Esophagus mucosa (tissue), 1 donor: ENCODE results near the gene HPS6. TPM values are rescaled to one million over a fixed set of nuclear protein-coding genes. Genes with fewer than 3 reads are reported as not detected.
"Not testable (repeated sequence)": the region's sequence is repeated elsewhere in the genome, so short reads cannot be mapped to it uniquely, and the experiment has no call there.

Experiments used
- ATAC-seq: fragments of 200-7000 bp; cut with Tn5 transposase; one replicate; pipeline ENCODE4 v1.9.1; 2020
- total RNA-seq: library from RNA; stranded (reverse); gene quantifications from one replicate; pipeline ENCODE4 v1.2.4, GENCODE V29; 2023
- donor health status: DM: yes; HTN: yes; CAD: no.

The HPS6 gene
- total RNA-seq, result 14.2 TPM

DNA sequence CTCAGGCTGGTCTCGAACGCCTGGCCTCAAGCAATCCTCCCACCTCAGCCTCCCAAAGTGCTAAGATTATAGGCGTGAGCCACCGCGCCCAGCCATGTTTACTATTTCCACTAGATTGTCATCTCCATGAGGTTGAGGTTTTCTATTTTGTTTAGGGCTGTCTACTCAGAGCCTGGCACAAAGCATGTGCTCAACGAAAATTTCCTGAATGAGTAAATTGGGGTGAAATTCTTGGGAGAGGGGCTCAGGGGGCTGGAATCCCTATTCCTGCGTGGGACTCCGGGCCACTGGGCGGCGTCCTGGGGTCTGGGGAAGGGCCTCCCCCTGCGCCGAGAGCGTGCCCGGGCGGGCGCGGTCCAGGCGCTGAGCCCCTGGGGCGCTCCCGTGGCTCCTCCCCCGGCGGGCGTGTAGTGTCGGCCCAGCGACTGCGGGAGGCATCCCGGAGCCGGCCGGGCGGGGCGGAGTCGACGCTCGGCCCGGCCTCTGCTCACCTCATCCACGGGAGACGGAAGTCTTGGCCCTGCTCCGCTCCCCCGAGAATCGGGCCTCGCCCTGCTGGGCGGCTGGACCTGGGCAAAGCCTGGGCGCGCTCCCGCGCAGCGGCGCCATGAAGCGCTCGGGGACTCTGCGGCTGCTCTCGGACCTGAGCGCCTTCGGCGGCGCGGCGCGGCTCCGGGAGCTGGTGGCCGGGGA is at the start of gene HPS6:
HPS6 (plus strand) TSS at position 482 of the 693 bp plus-strand sequence; CDS start at position 608, 126 bp downstream.
- ATAC-seq, result peak; percentile 98

DNA sequence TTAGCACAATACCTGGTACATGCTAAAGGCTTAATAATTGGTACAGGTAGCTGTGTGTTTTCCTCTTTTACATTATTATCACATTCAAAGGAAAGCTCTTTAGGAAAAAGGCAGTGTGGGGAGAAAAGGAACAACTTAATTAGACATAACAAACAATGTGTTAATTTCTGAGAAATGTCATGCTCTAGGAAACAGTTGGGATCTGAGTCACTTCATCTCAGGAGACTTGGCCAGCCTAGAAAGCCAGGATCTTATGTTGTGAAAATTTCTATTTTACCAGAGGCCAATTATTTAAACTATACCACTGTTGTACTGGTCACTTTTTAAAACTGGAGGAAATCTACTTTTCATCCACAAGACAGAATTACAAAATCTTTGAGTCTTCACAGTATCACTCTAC is 48.7 kb upstream of the HPS6 start:
- ATAC-seq, result no peak

DNA sequence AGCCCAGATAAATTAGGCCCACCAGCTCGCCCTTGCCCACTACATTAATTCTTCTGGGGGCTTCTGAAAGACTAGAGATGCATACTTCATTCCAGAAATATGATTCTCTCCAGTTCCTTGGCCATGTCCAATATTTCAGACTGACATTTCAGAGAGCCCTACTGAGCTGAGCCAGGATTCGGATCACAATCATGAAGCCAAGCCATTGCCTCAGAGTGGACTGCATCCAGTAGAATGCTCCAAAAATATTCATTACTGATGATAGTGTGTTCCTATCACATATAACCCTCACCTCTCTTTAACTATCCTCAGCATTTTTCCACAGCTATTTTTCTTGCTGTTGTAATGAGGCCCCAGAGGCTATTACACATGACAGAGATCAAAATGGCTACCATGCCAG is 47.9 kb upstream of the HPS6 start:
- no peak for ATAC-seq

DNA sequence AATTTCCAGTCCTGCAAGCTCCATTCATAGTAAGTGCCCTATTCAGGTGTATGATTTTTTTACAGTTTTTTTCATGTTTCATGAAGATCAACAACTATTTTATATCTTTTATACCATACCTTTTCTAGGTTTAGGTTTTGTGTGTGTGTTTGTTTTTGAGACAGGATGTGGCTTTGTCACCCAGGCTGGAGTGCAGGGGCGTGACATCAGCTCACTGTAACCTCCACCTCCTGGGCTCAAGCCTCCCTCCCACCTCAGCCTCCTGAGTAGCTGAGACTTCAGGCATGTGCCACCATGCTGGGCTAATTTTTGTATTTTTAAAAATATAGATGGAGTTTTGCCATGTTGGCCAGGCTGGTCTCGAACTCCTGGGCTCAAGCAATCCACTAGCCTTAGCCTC is 44.2 kb upstream of the HPS6 start:
- no peak for ATAC-seq

DNA sequence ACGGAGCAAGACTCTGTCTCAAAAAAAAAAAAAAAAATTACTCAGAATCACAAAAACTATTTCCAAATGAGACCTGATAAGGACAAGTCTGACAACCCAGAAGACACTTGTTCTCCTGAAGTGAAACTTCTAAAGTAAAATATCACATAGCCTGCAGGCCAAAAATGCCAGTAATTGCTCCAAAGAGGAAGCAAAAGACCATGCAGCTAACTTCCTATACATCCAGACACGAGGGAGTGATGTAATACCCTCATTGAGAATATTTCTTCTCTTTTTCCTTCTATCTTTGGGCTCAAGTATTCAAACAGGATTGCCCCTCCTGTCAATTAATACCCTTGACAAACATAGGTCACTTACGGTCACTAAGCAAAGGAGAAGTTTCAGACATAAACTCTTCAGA is 40.4 kb upstream of the HPS6 start:
- no peak for ATAC-seq

DNA sequence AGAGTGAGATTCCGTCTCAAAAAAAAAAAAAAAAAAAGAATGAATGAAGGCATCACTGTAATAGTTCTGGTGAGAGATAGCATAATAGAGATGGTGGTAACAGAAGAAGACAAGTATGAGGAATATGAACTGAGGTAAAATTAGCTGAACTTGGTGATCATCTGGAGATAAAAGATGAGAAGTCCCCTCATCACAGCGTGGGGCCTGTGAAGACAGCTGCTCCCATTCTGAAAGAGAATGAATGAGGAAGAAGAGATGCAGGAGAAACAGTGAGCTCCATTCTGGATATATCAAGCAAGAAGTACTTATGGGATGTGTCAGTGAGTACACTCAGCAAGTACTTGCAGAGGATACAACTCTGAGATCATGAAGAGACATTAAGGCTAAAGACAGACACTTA is 37.9 kb upstream of the HPS6 start:
- no peak for ATAC-seq

DNA sequence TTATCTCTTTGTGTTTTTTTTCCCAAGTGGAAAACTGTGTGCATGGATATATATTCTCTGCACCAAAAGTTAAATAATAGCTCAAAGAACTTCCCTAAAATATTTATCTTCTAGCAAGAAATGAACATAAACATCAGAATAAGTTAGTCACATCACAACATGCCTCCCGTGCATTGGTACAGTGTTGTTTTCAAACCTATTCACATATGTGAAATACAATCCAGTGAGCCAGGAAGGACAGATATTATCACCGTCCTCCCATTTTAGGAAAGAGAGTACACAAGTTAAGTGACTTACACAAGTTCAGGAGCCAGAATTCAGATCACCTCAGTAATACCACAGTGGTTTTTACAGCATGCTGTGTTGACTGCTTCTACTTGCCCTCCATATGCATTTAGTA is 31.4 kb upstream of the HPS6 start:
- no peak for ATAC-seq

DNA sequence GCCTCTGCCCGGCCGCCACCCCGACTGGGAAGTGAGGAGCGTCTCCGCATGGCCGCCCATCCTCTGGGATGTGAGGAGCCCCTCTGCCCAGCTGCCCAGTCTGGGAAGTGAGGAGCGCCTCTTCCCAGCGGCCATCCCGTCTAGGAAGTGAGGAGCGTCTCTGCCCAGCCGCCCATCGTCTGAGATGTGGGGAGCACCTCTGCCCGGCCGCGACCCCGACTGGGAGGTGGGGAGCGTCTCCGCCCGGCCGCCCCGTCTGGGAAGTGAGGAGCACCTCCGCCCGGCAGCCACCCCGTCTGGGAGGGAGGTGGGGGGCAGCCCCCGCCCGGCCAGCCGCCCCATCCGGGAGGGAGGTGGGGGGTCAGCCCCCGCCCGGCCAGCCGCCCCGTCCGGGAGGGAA is 29.3 kb upstream of the HPS6 start:
- not testable (repeated sequence) for ATAC-seq

DNA sequence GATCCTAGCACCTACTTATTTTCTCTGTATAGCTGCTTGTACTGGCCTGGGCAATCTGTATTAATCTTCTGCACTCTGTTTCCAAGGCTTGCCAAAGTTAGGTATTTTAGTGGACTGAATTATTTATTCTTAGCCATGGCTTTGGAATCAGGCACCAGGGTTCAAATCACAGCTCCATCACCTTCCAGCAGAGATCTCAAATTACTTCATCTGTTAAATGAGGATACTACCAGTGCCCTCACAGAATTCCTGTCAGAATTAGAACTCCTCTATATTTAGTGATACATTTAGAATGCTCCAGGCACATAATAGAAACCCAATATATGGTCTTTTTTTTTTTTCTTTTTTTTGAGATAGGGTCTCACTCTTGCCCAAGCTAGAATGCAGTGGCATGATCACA is 26.7 kb upstream of the HPS6 start:
- ATAC-seq, result no peak

DNA sequence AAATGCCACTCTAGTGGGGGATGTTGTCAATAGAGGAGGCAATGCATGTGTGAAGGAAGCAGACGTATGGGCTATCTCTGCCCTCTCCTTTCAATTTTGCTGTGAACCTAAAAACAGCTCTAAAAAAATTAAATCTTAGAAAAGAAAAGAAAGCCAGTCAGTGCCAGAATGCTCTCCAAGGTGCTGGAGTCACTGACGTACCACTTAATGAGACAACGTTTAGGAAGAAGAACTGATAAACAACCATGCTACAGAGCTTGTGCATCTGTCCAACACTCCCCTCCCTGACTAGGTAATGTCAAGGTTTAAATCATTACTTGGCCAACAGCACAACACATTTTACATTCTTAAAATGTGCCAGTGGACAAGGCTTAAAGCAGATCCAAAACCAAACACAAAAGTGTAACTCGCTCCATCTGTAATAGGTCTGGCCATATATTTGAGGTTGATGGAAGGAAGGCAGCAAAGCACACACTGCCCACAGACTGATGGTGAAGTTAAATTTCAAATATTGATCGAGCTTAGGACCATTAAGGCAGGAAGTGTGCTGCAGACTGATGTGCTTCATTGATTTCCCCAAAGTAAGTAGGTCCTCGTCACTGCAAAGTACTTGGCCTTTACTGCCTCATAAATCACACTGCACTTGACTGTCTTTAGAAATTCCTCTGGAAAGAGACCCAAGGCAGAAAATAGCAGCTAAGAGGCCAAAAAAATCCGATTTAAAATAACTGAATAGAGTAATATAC is 24.7 kb upstream of the HPS6 start:
- ATAC-seq, result no peak

DNA sequence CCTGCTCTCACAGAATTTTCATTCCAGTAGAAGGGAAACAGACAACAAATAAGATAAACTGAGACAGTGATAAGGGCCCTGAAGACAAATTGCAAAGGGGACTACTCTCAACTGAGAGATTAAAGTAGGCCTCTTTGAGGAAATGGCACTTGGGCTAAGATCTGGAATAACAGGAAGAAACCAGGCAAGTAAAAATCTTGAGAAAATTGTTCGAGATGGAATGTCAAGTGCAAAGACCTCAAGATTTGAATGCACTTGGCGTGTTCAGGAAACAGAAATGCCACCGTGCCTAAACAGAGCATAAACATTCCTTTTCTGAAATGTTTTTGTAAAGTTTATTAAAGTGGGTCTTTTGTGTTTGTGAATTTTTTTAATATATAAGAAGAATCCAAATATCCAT is 19.9 kb upstream of the HPS6 start:
- ATAC-seq, result no peak

DNA sequence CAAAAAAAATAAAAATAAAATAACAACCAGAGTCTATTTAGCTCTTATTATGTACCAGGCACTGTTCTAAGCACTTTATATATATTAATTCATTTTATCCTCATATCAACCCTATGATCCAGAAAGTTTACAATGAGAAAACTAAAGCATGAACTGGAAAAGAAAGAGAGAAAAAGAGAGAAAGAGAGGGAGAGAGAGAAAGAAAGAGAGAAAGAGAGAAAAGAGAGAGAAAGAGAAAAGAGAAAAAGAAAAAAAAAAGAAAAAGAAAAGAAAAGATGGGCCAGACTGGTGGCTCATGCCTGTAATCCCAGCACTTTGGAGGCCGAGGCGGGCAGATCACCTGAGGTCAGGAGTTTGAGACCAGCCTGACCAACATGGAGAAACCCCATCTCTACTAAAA is 19.1 kb upstream of the HPS6 start:
- no peak for ATAC-seq

DNA sequence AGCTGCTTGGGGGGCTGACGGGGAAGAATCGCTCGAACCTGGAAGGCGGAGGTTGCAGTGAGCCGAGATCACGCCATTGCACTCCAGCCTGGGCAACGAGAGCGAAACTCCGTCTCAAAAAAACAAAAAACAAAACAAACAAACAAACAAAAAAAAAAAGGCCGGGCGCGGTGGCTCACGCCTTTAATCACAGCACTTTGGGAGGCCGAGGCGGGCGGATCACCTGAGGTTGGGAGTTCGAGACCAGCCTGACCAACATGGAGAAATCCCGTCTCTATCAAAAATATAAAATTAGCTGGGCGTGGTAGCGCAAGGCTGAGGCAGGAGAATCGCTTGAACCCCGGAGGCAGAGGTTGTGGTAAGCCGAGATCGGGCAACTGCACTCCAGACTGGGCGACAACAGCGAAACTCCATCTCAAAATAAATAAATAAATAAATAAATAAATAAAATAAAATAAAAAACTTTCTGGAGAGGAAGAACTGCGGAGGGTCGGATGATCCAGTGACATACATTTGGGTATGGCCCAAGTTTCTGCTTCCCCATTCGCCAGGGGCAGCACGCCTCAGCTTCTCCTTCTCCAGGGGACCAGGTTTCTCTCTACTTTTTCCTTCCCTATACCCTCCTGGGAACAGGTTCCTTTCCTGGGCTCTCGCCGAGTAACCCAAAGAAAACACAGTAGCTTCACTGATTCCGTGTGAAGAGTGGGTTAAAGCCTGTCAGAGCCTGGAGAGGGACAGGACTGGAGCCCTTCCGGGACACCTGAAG is 10.1 kb upstream of the HPS6 start:
- not testable (repeated sequence) for ATAC-seq

DNA sequence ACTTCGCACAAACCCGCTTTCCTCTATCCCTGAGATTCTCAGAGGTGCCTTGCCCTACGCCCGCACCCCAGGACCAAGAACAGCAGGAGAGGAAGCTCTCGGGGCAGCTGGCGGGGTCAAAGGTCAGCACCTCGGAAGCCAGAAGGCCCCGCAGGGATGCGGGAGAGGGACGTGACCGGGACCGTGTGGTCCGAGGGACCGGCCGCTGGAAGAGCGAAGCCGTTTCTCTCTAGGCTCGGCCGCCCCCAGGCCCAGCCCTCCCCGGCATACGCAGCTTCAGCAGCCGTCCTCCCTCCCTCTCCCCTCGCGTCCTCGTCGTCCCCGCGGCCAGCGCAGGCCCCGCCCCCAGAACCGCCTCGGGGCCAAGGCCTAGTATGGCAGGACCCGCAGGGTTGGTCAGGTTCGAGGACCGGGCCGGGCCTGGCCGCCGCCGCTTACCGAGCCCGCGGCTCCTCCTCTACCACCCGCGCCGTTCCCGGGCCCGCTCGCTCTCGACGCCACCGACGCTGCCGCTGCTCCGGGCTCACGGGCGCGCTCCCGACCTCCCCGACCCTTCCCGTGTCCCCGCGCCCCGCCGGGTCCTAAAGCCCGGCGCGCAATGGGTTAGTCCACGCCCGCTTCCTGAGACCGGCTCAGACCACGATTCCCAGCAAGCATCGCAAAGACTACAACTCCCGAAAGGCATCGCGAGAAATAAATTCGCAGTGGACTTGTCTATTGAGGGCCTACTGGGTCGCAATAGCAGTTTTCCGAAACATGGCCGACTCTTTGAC is 9.3 kb upstream of the HPS6 start, which contains the start of gene ARMH3:
ARMH3 (minus strand) TSS at position 527 of the 773 bp plus-strand sequence. CDS start 16,059 bp downstream, outside the sequence.
- peak; percentile 97 for ATAC-seq

DNA sequence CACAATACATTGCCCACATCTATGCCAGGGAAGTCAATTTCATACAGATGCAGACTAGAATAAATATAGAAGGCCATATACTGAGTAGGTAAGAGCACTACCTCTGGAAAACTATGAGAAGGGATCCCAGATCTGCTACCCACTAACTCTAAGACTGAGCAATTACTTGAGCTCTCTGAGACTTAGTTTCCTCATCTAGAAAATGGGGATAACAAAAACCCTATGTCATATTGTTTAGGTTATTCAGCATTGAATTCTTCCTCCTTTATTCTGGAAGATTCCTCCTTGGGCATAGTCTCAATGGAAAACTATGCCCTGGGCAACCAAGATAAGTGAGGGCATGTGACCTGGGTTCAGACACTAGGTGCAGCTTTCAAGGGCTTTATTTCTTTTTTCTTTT is 5.2 kb upstream of the HPS6 start:
- ATAC-seq, result no peak

DNA sequence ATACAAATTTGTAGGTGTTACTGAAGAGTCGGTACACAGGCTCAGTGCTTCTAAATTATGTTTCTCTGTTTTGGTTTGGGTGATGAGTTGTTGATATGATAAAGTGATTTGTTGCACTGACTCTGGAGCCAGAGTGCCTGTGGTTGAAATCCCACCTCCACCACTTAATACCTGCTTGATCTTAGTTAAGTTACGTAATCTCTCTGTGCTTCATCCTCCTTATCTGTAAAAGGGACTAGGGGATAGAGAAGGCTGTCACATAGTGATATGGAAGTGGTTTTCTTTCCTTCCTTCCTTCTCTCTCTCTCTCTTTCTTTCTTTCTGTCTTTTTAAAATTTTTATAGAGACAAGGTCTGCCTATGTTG is 664 bp upstream of the HPS6 start:
- no peak for ATAC-seq

DNA sequence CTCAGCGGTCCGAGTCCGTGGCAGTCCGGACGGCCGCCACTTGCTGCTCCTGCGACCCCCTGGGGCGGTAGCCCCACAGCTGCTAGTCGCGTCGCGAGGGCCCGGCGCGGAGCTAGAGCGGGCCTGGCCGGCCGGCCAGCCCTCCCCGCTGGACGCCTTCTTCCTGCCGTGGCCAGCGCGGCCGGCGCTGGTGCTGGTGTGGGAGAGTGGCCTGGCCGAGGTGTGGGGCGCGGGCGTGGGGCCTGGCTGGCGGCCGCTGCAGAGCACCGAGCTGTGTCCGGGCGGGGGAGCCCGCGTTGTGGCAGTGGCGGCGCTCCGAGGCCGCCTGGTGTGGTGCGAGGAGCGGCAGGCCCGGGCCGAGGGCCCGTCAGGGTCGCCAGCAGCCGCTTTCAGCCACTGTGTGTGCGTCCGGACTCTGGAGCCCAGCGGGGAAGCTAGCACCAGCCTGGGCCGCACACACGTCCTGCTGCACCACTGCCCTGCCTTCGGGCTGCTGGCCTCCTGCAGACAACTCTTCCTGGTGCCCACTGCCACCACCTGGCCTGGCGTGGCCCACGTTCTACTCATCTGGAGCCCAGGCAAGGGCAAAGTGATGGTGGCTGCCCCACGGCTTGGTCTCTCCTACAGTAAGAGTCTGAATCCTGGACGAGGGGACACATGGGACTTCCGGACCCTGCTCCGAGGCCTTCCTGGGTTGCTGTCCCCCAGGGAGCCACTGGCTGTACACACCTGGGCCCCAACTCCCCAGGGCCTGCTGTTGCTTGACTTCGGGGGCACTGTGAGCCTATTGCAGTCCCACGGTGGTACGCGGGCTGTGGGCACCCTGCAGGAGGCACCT is 631 bp downstream of the HPS6 start:
- peak; percentile 53 for ATAC-seq

DNA sequence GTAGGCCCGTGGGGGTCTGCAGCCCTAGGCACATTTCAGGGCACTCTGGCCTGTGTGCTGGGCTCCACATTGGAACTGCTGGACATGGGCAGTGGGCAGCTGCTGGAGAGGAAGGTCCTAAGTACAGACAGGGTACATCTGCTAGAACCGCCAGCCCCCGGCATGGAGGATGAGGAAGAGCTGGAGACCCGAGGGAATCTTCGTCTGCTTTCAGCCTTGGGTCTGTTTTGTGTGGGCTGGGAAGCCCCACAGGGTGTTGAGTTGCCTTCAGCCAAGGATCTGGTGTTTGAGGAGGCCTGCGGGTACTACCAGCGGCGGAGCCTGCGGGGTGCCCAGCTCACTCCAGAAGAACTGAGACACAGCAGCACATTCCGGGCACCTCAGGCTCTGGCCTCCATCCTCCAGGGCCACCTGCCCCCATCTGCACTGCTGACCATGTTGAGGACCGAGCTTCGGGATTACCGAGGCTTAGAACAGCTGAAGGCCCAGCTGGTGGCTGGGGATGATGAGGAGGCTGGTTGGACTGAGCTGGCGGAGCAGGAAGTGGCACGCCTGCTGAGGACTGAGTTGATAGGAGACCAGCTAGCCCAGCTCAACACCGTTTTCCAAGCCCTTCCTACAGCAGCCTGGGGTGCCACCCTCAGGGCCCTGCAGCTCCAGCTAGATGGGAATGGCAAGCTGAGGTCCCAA is 1.4 kb downstream of the HPS6 start:
- peak; percentile 10 for ATAC-seq

DNA sequence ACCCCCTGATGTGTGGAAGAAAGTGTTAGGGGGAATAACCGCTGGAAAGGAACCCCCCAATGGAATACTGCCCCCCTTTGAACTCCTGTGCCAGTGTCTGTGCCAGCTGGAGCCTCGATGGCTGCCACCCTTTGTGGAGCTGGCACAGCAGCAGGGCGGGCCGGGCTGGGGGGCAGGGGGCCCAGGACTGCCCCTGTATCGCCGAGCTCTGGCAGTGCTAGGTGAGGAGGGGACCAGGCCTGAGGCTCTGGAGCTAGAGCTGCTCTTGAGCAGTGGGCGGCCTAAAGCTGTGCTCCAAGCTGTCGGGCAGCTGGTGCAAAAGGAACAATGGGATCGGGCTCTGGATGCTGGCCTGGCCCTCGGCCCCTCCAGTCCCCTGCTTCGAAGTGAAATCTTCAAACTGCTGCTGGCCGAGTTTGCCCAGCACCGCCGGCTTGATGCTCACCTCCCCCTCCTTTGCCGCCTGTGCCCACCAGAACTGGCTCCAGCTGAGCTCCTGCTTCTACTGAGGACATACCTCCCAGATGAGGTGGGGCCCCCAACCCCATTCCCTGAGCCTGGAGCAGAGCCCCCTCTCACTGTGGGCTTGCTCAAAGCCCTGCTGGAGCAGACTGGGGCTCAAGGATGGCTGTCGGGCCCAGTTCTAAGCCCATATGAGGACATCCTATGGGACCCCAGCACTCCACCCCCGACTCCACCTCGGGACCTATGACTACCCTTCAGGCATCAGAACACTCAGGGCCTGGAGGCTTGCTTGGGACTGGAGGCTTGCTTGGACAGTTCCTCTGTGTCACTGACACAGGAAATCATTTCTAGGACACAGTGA is 2.2 kb downstream of the HPS6 start:
- no peak for ATAC-seq

DNA sequence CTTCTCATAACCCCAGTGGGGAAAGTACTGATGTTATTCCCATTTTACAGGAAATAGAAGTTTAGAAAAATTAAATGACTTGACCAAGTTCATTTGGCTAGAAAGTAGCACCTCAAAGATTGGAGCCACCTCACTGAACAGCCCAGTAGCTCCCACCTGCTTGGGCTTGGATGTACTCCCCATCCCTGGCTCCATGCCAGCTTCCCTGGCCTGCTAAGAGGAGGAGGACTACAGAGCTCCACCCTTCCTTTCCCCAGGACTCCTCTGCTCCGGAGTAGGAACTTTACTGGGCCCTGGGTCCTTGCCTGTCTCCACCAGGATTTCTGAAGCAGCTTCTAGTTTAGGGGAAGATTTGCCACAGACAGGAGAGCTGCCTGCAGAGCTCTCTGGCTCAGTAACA is 3.1 kb downstream of the HPS6 start:
- ATAC-seq, result no peak
